Aorta (tissue), 5 donors: Measurements from ENCODE around the gene PRR14. TPM values are rescaled to one million over a fixed set of nuclear protein-coding genes. Genes with fewer than 3 reads are reported as not detected.

Experiments used
- ATAC-seq: fragments of 200-7000 bp; cut with Tn5 transposase; one replicate; pipeline ENCODE4 v1.9.1; 2022; ENCODE audit warnings: moderate library complexity; ENCODE audit not compliant: low FRiP score
- DNase-seq, 2 donors: peaks; one replicate each; pipeline ENCODE4 v3.0.0-alpha.2; 2020
- H3K27ac ChIP-seq, 2 donors: one replicate each; pipeline ENCODE4 v1.5.1; 2013; ENCODE audit warnings: low read length in 2 of 2, mild to moderate bottlenecking in 2 of 2, moderate library complexity in 2 of 2, control low read depth in 1 of 2, inconsistent platforms in 1 of 2, low read depth in 1 of 2
- H3K27me3 ChIP-seq, 2 donors: one replicate each; pipeline ENCODE4 v1.6.1; 2013; ENCODE audit warnings: control low read depth in 1 of 2, low read length in 1 of 2, mild to moderate bottlenecking in 1 of 2, moderate library complexity in 1 of 2; ENCODE audit not compliant: insufficient read depth in 2 of 2, control insufficient read depth in 1 of 2
- H3K36me3 ChIP-seq, 2 donors: one replicate each; pipeline ENCODE4 v1.6.1; 2013; ENCODE audit warnings: control low read depth in 1 of 2, low read length in 1 of 2, mild to moderate bottlenecking in 1 of 2; ENCODE audit not compliant: insufficient read depth in 2 of 2, control insufficient read depth in 1 of 2
- H3K4me1 ChIP-seq, 2 donors: one replicate each; pipeline ENCODE4 v1.6.1; 2013; ENCODE audit warnings: low read length in 2 of 2, control low read depth in 1 of 2, mild to moderate bottlenecking in 1 of 2, moderate library complexity in 1 of 2; ENCODE audit not compliant: insufficient read depth in 2 of 2, control insufficient read depth in 1 of 2
- H3K4me3 ChIP-seq, 2 donors: one replicate each; pipeline ENCODE4 v1.5.1; 2013; ENCODE audit warnings: low read length in 2 of 2, control low read depth in 1 of 2, mild to moderate bottlenecking in 1 of 2
- H3K9me3 ChIP-seq: one replicate; pipeline ENCODE4 v1.6.1; 2013; ENCODE audit warnings: mild to moderate bottlenecking, low read length; ENCODE audit not compliant: control insufficient read depth
- WGBS, 2 donors: extraction: QIAGEN DNeasy Blood & Tissue Kit; methylation state at CpG; one replicate each; pipeline ENCODE4 v1.1.7; 2013; 5-methylcytosine and 5-hydroxymethylcytosine counted together
- intact Hi-C, 2 donors: fragments of 100-400 bp; cut with DNase I; formaldehyde crosslinking; loops; one replicate each; pipeline versions ENCODE4 v1.14.2 to v1.15.0; 2022
- polyA plus RNA-seq, 2 donors: library from polyadenylated mRNA; stranded (reverse); fragments of 200-250 nt; gene quantifications; one replicate each; pipeline ENCODE4 v1.2.3, GENCODE V29; 2013
- total RNA-seq, 2 donors: library from RNA; stranded (reverse); fragmentation: NEBNext Ultra II Directional; extraction: Animal tissue kit (Norgen Biotek cat#: 25700); gene quantifications; one replicate each; pipeline ENCODE4 v1.2.1, GENCODE V29; 2021
- donor health status: healthy with polysubstance abuse.
- donor health status: Bipolar disorder and iron deficiency.
- donor health status: DM: no; HTN: no; CAD: no.
- donor health status: DM: no; HTN: no; CAD: no.
- donor health status: DM: yes; HTN: yes; CAD: no.

The PRR14 gene
- total and polyA plus RNA-seq, 4 donors: 28.2 to 217 (median 51.9) TPM

DNA sequence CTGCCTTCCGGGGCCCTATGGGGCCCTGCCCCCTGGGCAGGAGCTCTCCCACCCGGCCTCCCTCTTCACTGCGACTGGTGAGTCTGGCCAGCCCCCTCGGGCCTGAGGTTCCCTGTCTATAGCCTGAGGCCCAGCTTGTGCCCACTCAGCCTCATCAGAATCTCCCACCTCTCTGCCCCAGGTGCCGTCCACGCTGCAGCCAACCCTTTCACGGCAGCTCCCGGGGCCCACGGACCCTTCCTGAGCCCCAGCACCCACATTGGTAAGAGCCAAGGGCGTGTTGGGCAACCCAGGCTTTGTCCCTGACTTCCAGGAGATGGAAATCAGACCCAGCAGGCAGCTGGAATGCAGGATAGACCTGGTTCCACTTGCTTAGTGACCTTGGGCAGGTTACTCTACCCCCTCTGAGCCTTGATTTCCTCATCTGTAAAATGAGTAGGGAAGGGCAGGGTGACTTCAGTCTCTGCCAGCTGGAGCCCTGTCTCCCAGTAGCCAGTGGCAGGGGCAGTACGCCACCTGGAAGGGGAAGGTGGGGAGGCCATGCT lies 16.7 kb downstream of the PRR14 start:
- Histone ChIP-seq H3K36me3 (peaks cover 0 to 13% of the 10 kb centered on the region in 2 donors), H3K4me1 (no peaks in the 10 kb centered on the region), H3K27me3 (no peaks in the 10 kb centered on the region), H3K27ac (no peak overlapping the region), H3K9me3 (no peaks in the 10 kb centered on the region), H3K4me3 (no peak overlapping the region)
- DNase-seq (no peak), ATAC-seq (no peak)
- intact Hi-C loops: no loop called here
- WGBS, 2 donors: 83 to 91% methylated on average over 11 of the region's 11 CpGs

DNA sequence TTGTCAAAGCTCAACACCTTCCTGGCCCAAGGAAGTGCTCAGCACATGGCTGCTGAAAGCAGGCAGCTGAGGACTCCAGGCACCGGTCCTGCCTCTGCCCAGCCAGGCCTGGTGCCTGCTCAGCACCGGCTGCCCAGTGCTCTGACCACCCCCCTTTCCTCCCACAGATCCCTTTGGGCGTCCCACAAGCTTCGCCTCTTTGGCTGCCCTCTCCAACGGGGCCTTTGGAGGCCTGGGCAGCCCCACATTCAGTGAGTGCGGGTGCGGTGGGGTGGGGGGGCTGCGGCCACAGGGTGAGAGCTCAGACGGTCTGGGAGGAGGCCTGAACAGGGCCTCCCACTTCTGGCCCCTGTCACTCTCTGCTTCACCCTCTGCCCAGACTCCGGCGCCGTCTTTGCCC lies 17.6 kb downstream of the PRR14 start:
- intact Hi-C loops: no loop called here
- H3K27ac ChIP-seq: no peak overlapping the region
- H3K27me3 ChIP-seq: no peaks in the 10 kb centered on the region
- H3K36me3 ChIP-seq: peaks cover 0 to 11% of the 10 kb centered on the region in 2 donors
- H3K4me3 ChIP-seq: no peak overlapping the region
- no peaks in the 10 kb centered on the region for H3K9me3 ChIP-seq
- WGBS, 2 donors: 83 to 84% methylated on average over 10 to 12 of the region's 12 CpGs
- no peaks in the 10 kb centered on the region for H3K4me1 ChIP-seq
- DNase-seq (no peak), ATAC-seq (no peak)

DNA sequence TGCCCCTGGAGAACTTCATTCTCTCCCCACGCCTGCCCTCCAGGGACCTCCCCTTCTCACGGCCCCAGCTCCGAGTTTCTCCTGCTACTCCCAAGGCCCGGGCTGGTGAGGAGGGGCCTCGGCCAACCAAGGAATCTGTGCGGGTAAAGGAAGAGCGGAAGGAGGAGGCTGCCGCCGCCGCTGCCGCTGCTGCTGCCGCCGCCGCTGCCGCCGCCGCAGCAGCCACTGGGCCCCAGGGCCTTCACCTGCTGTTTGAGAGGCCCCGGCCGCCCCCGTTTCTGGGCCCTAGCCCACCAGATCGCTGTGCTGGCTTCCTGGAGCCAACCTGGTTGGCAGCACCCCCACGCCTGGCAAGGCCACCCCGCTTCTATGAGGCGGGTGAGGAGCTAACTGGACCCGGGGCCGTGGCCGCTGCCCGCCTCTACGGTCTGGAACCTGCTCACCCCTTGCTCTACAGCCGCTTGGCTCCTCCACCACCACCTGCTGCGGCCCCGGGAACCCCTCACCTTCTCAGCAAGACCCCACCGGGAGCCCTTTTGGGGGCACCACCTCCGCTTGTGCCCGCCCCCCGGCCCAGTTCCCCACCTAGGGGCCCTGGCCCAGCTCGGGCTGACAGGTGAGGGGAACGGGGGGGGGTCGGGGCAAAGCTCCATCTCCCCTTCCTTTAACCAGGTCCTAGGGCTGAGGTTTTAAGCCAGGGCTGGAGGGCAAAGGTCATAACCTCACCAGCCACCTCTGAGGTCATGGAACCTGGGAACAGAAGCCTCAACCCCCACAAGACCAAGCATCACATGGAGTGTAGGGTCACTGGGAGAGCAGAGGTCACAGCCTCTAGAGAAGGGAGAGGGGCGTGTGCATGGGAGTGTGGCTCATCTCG lies 18.5 kb downstream of the PRR14 start:
- WGBS, 2 donors: 87 to 89% methylated on average over 36 to 41 of the region's 41 CpGs
- intact Hi-C loops: no loop called here
- ATAC-seq: no peak
- H3K9me3 ChIP-seq: no peaks in the 10 kb centered on the region
- H3K4me1 ChIP-seq: no peaks in the 10 kb centered on the region
- no peaks in the 10 kb centered on the region for H3K27me3 ChIP-seq
- no peak overlapping the region for H3K4me3 ChIP-seq
- peaks cover 0 to 11% of the 10 kb centered on the region in 2 donors for H3K36me3 ChIP-seq
- H3K27ac ChIP-seq: no peak overlapping the region
- no peak for DNase-seq

DNA sequence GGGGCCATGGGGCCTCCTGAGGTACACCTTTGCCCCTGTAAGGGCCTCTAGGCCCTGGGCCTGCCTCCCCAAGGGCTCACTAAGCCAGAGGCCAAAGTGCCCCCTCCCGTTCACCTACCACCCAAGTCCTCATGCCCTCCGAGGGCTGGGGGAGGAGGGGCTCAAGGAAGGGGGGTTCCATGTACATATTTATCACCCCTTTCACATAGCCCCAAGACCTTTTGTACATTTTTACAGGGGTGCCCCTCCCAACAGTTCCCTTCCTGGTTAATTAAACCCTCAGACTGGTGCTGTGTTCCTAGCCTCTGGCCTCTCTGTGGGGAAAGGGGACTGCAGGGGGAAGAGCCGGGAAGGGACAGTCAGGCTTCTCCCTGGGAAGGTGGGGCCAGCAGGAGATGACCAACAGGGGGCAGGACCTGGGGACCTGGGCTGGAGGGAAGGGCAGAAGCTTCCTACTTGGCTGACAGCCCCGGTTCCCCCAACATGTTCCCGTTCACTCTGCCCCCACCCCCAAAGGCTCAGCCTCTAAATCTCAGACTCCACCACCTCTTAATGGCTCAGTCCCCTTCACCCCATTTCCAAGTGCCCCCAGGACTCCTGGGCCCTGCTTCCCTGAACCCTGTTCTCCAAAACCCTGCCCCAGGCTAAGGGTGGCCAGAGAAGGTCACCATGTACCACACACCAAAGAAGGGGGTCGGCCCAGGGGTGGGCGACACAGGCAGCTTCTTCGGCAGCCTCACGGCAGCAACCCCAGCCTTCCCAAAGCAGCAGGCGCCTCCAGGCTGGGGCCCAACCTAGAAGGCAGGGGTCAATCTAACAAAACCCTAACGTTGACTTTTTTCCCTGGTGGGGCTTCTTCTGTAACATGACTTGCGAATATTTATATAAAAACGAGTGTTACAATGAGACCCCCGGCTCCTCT lies 19.4 kb downstream of the PRR14 start:
- Histone ChIP-seq H3K27me3 (no peaks in the 10 kb centered on the region), H3K4me3 (no peak overlapping the region), H3K36me3 (peaks cover 0 to 10% of the 10 kb centered on the region in 2 donors), H3K9me3 (no peaks in the 10 kb centered on the region), H3K4me1 (no peaks in the 10 kb centered on the region), H3K27ac (no peak overlapping the region)
- DNase-seq: no peak
- ATAC-seq: no peak
- intact Hi-C loops: no loop called here
- 81 to 83% methylated on average over 13 to 14 of the region's 14 CpGs for WGBS, 2 donors

DNA sequence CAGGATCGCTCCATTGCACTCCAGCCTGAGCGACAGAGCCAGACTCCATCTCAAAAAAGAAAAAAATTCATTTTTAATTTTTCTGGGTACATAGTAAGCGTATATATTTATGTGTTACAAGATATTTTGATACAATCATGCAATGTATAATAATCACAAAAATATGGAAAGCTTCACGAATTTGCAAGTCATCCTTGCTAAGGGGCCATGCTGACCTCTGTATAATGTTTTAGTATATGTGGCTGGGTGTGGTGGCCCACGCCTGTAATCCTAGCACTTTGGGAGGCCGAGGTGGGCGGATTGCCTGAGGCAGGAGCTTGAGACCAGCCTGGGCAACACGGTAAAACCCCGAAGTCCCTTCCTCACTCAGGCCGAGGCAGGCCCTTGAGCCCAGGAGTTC lies 24.4 kb downstream of the PRR14 start:
- Histone ChIP-seq H3K4me3 (no peak overlapping the region), H3K27ac (no peak overlapping the region), H3K9me3 (no peaks in the 10 kb centered on the region), H3K27me3 (no peaks in the 10 kb centered on the region), H3K36me3 (no peaks in the 10 kb centered on the region), H3K4me1 (no peaks in the 10 kb centered on the region)
- 87% methylated on average over 10 of the region's 10 CpGs for WGBS, 2 donors
- no peak for ATAC-seq
- intact Hi-C loops: no loop called here
- DNase-seq: no peak

DNA sequence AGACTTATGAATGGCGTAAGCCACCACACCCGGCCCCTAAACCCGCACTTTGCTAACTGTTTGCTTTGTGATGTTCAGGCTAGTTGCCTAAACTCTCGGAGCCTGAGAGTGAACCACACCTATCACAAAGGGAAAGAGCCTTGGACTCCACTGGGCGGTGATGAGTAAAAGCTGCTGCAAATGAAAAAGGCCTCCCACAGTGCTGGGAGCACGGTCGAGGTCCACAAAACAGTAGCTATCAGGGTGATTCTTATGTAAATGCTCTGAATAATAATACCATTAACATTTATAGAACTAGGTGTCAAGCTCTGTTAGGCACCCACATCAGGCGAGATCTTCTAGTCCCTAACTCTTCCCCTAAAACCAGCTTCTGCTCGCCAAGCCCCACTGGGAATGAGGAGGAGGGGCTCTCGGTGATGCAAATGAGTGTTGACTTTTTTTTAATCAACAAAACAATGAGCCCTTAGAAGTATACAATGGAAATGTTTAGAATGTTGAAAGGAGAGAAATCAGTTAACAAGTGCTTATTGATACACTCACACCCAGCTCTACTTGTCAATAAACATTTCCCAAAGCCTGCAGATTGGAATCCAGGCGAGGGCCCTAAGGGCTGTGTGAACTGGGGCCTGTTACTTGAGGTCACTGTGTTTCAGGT lies 27.3 kb downstream of the PRR14 start:
- H3K9me3 ChIP-seq: no peaks in the 10 kb centered on the region
- ATAC-seq (no peak), DNase-seq (no peak)
- intact Hi-C loops: no loop called here
- 75 to 77% methylated on average over 11 of the region's 11 CpGs for WGBS, 2 donors
- no peaks in the 10 kb centered on the region for H3K4me1 ChIP-seq
- H3K27ac ChIP-seq: no peak overlapping the region
- no peaks in the 10 kb centered on the region for H3K27me3 ChIP-seq
- no peaks in the 10 kb centered on the region for H3K36me3 ChIP-seq
- no peak overlapping the region for H3K4me3 ChIP-seq

DNA sequence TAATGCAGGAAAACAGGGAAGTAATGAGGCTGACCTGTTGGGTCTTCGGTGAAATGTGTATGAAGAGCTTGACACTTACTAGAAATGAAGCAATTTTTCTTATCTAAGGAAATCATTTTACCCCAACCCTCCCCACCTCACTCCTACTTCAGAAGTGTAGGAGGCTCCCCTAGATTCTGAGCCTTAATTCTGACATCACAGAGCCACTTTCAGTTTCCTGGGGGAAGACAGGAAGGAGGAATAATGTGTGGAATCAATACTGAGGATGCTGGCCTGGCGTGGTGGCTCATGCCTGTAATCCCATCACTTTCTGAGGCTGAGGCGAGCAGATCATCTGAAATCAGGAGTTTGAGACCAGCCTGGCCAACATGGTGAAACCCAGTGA lies 27.8 kb downstream of the PRR14 start:
- intact Hi-C loops: no loop called here
- H3K9me3 ChIP-seq: no peaks in the 10 kb centered on the region
- 79 to 83% methylated on average over 3 of the region's 3 CpGs for WGBS, 2 donors
- no peaks in the 10 kb centered on the region for H3K36me3 ChIP-seq
- DNase-seq (no peak), ATAC-seq (no peak)
- no peak overlapping the region for H3K4me3 ChIP-seq
- H3K27me3 ChIP-seq: no peaks in the 10 kb centered on the region
- H3K4me1 ChIP-seq: no peaks in the 10 kb centered on the region
- no peak overlapping the region for H3K27ac ChIP-seq

DNA sequence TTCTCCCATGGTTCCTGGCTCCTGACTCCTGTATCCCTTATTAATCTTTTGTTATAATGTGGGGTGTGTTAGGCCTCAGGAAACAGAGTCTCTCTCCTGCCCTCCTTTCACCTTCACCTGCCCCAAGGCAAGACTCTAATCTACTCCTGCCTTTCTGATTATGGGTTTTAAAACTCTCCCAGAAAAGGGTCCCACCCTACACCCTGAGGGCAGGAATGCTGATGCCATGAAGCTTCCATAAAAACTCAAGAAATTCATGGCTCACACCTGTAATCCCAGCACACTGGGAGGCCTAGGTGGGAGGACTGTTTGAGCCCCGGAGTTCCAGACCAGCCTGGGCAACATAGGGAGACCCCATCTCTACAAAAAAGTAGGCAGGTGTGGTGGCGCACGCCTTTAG lies 29.6 kb downstream of the PRR14 start:
- no peak for ATAC-seq
- Histone ChIP-seq H3K9me3 (no peaks in the 10 kb centered on the region), H3K27ac (no peak overlapping the region), H3K4me1 (no peaks in the 10 kb centered on the region), H3K36me3 (no peaks in the 10 kb centered on the region), H3K27me3 (no peaks in the 10 kb centered on the region), H3K4me3 (no peak overlapping the region)
- intact Hi-C loops: no loop called here
- WGBS, 2 donors: 93% methylated on average over 3 of the region's 3 CpGs
- no peak for DNase-seq
